ENCODE measurements around the gene ERBB2.
"Not testable (repeated sequence)": the region's sequence is repeated elsewhere in the genome, so short reads cannot be mapped to it uniquely, and the experiment has no call there.

ERBB2 gene

GRCh38 chr17:39745335-39746144 is 45.7 kb downstream of the ERBB2 start:
- no peak for DNase-seq (ENCODE audit: low spot score)

DNA sequence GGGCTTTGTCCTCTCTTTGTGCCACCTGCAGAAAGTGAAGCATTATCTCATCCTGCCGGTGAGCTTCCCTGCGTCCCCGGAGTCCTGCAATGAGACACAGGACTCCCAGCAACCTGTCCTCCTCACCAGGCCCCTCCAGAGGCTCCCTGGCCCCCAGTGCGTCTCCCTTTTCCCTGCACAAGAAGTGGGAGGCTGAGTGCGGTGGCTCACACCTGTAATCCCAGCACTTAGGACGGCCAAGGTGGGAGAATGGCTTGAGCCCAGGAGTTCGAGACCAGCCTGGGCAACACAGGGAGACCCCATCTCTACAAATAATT is 46.2 kb downstream of the ERBB2 start:
- no peak for DNase-seq (ENCODE audit: low spot score)

- no peak for DNase-seq (ENCODE audit: low spot score)
These were observed 47.9 kb downstream of the ERBB2 start for GRCh38 chr17:39747745-39748144.

DNA sequence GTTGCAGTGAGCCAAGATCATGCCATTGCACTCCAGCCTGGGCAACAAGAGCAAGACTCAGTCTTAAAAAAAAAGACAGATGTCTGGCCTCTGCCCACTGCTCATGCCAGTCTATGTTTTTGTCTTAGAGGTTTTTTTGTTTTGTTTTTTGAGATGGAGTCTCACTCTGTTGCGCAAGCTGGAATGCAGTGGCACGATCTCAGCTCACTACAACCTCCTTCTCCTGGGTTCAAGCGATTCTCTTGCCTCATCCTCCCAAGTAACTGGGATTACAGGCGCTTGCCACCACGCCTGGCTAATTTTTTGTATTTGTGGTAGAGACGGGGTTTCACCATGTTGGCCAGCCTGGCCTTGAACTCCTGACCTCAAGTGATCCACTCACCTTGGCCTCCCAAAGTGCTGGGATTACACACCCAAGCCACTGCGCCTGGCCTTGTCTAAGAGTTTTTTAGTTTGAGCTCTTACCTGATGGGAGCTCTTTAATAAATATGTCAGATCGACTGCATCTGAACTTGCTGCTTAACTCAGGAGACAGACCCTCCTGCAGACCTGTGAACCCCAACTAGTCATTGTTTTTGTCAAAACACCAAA is 48.7 kb downstream of the ERBB2 start:
- not testable (repeated sequence) for DNase-seq (ENCODE audit: low spot score)

GRCh38 chr17:39750131-39751015 is 50.5 kb downstream of the ERBB2 start:
- peak; percentile 32 for DNase-seq (ENCODE audit: low spot score)

DNA sequence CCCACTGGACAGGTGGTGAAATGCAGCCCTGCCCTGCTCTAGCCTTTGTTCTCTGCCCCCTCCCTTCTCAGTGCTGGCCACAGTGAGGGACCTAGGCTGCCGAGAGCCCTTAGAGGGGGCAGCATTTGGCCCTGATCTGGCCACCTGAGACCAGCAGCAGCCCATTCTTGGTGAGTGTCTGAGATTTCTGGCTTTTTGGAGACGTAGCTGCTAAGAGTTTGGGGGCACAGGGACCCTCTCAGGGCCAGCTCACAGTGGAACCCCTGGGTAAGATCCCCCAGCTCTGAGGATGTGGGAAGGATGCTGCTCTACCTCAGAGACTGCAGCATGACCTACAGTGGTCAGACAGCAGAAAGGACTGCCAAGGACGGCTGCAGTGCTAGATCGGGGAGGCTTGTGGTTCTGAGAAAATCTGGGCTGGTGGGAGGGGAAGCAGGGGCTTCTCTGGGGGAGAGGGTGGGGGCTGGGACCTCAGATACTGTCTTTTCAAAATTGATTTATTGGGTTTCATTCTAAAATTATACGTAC is 51.2 kb downstream of the ERBB2 start:
- DNase-seq (ENCODE audit: low spot score), result no peak

DNA sequence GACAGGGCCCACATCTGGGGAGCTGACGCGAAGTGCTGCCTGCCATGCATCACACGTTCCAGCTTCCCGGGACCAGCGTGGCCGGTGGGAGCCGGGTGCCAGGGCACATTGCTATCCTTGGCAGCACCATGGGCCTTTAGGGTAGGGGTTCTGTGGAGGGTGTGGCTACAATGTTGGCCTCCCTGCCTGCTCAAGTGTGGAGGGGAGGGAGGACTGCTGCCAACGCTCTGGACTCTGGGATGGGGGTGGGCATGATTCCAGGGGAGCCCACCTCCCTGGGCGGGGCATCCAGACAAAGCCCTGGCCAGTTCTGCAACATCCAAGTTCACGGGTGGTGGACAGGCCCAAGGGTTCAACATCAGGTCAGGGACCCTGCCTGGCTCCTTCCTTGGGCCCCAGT is 51.8 kb downstream of the ERBB2 start:
- DNase-seq (ENCODE audit: low spot score), result no peak

GRCh38 chr17:39752241-39752881 is 52.5 kb downstream of the ERBB2 start:
- DNase-seq (ENCODE audit: low spot score), result no peak

GRCh38 chr17:39753514-39754160 is 53.8 kb downstream of the ERBB2 start:
- DNase-seq (ENCODE audit: low spot score), result no peak

DNA sequence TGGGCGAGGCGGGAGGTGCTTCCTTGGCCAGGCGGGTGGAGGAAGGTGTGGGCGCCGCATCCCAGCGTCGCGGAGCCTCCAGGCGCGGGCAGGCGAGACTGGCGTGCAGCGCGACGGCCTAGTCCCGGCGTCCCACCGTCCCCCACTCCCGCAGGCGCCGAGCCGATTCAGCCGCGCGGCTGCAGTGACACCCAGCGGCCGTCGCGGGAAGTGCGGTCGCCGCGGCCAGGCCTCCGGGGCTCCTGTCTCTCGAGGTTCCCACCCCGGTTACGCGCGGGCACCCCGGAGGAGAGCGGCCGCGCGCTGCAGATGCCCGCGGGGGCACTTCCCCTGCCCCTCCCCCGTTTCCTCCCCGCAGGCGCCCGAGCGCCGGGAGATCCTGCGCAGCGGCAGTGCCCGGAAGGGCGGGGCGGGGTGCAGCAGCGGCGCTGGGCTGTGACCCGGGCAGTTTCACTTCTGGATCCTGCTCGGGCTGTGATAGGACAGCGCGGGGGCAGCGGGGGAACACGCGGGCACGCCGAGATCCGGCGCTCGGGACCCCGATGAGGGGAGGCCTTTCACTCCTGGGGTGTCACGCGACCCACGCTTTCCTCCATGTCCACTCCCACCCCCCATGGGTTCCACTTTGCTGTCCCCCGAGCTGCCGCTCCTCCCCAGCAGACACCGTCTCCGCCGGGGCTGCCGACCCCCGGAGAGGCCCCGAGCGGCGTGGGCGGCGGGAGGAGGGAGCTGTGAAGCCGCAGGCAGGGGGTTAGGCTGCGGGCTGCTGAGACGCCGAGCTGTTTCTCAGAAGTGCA is 54.5 kb downstream of the ERBB2 start:
- DNase-seq (ENCODE audit: low spot score), result peak; percentile 96

DNA sequence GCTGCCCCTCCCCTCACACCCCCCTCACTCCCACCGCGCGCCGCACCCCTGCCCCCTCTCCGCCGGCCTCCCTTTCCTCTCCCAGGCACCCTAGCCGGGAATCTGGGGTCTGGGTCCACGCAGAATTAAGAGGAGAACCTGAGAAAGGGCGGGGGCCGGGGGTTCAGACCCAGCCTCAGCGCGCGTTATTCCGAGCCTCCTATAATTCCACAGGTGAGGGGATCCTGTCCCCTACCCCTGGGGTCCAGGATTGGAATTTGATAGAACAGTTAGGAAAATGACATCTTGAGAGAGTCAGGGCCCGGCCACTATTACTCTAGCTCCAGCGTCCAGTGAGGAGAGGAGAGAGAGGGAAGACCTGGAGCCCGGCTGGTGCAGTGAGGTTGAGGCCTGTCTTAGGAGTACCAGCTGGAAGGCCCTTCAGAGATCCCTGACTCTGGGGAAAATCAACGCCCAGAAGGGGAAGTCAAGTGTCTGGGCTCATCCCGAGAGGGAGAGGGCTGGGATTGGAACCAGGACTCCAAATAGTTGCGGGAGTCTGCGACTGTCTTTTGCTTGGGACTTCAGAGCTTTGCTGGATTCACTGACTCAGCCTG is 55.2 kb downstream of the ERBB2 start:
- DNase-seq (ENCODE audit: low spot score), result no peak

- peak; percentile 36 for DNase-seq (ENCODE audit: low spot score)
These were observed 55.9 kb downstream of the ERBB2 start for GRCh38 chr17:39755554-39756379.

DNA sequence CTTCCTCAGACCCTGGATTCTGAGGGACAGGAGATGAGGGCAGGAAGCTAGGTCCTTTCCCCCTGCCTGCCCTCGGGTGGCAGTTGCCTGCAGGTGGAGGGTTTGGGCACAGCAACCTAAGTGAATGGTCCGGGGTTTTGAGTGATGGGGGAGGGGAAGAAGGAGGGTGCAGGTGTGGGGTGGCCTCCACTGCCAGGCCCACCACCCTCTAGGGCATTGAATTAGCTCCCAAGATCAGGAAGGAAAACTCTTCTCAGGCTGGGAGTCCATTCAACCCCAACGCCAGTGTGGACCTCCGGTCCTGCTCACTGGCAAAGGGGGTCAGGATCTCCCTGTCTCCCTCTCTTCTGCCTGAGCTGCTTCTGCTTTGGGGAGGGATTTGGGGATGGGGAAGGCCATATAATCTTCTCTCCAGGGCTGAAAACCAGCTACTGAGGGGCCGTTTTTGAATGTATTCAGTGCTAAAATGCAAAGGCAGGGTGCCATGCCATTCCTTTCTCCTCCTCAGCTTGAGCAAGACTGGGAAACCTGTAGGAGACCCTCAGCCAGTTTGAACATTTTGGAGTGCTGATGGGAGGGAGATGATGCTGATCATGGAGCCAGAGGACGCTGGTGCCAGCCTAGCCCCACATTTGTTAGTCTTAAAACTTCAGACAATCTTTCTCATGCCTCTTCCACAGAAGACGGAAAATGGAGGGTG is 56.7 kb downstream of the ERBB2 start:
- DNase-seq (ENCODE audit: low spot score), result no peak

DNA sequence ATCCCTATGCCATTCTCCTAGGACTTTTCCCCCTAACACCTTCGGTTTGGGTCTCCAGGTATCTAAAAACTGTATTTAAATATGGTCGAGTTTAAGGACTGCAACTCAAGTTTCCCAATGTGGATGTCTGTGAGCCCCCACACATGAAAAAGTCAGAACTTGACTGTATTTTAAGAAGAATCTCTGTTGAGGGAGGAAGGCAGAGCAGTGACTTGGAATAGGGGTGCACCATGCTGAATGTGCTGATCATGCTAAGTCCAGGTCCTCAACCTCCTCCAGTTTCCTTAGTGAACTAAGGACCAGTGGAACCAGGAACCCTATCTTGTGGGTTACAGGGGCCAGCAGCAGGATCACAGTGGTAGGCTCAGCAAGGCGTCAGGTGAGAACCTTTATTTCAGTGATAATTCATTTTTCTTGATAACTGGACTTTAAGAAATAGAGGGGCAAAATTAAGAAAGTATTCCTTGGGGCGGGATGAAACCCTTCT is 57.4 kb downstream of the ERBB2 start:
- DNase-seq (ENCODE audit: low spot score), result no peak

DNA sequence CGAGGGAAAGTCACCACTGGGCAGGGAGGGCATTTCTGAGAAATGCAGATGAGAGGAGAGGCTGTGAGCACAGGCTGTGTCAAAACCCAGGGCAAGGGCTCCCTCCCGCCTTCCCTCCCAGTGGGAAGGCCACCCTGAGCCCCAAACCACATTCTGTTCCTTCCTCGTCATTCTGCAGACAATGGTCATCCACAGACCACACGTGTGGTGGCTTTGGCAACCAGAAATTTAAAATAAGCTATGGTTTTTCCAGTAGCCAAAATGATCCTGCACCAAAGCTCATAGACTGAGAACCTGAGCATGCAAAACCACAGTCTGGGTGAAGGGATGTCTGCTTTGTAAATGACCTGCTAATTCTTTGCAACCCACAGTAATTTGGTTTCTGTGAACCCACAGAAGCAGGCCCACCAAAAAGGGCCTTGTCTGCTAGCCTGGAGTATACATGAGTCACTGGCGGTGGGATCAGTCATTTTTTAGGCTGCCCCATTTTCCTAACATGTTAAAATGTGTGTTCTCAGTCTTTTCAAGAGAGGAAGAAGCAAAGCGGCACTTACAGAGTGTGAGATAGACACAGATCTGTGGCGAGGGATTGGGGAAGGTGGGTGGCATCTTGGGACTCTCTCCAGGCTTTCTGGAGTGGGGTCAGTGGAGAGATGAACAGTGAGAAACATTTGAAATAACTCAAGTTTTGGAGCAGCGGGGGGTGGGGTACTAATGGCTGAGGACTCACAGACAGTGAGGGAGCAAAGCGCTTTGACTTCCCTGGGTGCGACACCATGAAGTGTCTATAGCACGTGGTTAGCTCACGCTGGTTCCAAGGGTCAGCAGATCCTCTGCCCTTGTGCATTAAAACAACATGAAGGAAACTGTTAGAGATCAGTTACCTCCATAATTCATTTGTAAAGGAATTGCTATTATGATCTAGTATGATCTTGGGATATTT is 58.3 kb downstream of the ERBB2 start:
- DNase-seq (ENCODE audit: low spot score), result no peak

GRCh38 chr17:39759204-39759603 is 59.3 kb downstream of the ERBB2 start:
- DNase-seq (ENCODE audit: low spot score), result no peak

DNA sequence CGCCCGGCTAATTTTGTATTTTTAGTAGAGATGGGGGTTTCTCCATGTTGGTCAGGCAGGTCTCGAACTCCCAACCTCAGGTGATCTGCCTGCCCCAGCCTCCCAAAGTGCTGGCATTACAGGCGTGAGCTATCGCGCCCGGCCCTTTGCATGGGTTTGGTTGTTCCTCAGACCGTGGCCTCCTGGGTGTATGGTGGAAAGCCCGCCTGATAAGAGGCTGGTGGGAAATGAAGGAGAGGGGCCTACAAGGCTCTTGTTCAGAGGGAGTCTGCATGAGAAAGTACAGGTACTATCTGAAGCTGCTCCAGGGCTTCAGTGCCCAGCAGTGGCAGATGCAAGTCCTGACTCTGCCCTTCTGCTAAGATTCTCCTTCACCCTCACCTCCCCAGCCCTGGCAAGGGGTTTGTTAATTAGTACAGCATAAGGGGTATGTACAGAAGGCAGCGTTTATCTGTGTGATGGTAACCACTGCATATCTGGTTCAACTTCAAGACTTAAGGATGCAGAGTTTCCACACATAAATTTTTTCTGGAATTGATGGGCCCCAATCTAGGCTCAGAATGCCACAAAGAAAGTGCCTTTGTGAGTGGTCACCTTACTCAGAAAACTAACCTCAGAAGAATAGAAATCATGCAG is 62.1 kb downstream of the ERBB2 start:
- no peak for DNase-seq (ENCODE audit: low spot score)

Data from kidney tubule cell (primary cell).